ENCODE measurements around the gene WSCD2.

DNA sequence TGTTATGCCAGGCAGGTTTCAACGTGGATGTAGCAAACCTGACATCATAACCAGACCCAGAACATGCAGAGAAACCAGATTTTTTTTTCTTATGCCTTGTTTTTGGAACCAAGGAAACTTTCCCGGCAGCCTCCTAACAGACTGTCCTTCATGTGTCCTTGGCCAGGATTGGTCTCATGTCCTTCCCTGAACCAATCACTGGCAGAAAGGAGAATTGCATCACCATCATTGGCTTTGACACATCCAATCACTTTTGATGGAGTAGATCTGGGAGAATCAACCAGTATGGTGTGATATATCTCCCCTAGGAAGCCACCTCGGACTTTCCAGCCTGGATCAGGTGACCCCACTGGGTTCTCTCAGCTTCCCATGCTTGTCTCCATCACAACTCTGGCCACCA is 25.6 kb upstream of the WSCD2 start:
- TF ChIP-seq, protein P1, sequence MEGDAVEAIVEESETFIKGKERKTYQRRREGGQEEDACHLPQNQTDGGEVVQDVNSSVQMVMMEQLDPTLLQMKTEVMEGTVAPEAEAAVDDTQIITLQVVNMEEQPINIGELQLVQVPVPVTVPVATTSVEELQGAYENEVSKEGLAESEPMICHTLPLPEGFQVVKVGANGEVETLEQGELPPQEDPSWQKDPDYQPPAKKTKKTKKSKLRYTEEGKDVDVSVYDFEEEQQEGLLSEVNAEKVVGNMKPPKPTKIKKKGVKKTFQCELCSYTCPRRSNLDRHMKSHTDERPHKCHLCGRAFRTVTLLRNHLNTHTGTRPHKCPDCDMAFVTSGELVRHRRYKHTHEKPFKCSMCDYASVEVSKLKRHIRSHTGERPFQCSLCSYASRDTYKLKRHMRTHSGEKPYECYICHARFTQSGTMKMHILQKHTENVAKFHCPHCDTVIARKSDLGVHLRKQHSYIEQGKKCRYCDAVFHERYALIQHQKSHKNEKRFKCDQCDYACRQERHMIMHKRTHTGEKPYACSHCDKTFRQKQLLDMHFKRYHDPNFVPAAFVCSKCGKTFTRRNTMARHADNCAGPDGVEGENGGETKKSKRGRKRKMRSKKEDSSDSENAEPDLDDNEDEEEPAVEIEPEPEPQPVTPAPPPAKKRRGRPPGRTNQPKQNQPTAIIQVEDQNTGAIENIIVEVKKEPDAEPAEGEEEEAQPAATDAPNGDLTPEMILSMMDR (conservative IDR thresholded peaks at IDR 0.05; ENCODE audit: low read length) = no peak
- TF ChIP-seq EZH2phosphoT487 (IDR thresholded peaks at IDR 0.05; ENCODE audit: borderline replicate concordance, low read depth, low read length) = no peak
